Dendritic cell treated with granulocyte-macrophage colony-stimulating factor and Interleukin-4, amounts not matched to agents 40 ng/mL and 50 ng/mL, for 4 days (primary cell): ENCODE measurements around the gene DUSP6.
"Not testable (repeated sequence)": the region's sequence is repeated elsewhere in the genome, so short reads cannot be mapped to it uniquely, and the experiment has no call there.

Experiments used
- H3K27ac Mint-ChIP-seq: one replicate; pipeline ENCODE4 v1.8.0; 2022; ENCODE audit warnings: mild to moderate bottlenecking, mixed read lengths
- H3K27me3 Mint-ChIP-seq: one replicate; pipeline ENCODE4 v1.8.0; 2022; ENCODE audit warnings: mild to moderate bottlenecking, mixed read lengths
- H3K36me3 Mint-ChIP-seq: one replicate; pipeline ENCODE4 v1.8.0; 2022; ENCODE audit warnings: low read depth, mixed read lengths
- H3K4me1 Mint-ChIP-seq: one replicate; pipeline ENCODE4 v1.8.0; 2022; ENCODE audit warnings: low read depth, mixed read lengths
- H3K4me3 Mint-ChIP-seq: one replicate; pipeline ENCODE4 v1.8.0; 2022; ENCODE audit warnings: mild to moderate bottlenecking, moderate library complexity, mixed read lengths
- H3K9me3 Mint-ChIP-seq: one replicate; pipeline ENCODE4 v1.8.0; 2022; ENCODE audit warnings: mixed read lengths
- intact Hi-C: fragments of 100-400 bp; cut with micrococcal nuclease; formaldehyde crosslinking; loops from one replicate; pipeline ENCODE4 v1.15.0; 2022

The DUSP6 gene

GRCh38 chr12:89340861-89341260 lies 11.4 kb downstream of the DUSP6 start:
- intact Hi-C loops, result no loop called here
- no peak overlapping the region for H3K27ac Mint-ChIP-seq

GRCh38 chr12:89339526-89339925 lies 12.8 kb downstream of the DUSP6 start:
- no peaks in the 10 kb centered on the region for H3K9me3 Mint-ChIP-seq
- peaks cover 5% of the 10 kb centered on the region for H3K27me3 Mint-ChIP-seq
- no peak overlapping the region for H3K4me3 Mint-ChIP-seq
- no peaks in the 10 kb centered on the region for H3K36me3 Mint-ChIP-seq
- intact Hi-C loops, result no loop called here
- peaks cover 21% of the 10 kb centered on the region for H3K4me1 Mint-ChIP-seq
- H3K27ac Mint-ChIP-seq, result no peak overlapping the region

More at GRCh38 chr12:89340861-89341260, 11.4 kb downstream of the DUSP6 start:
- H3K36me3 Mint-ChIP-seq, result no peaks in the 10 kb centered on the region
- peaks cover 7% of the 10 kb centered on the region for H3K27me3 Mint-ChIP-seq
- peaks cover 29% of the 10 kb centered on the region for H3K4me1 Mint-ChIP-seq
- H3K9me3 Mint-ChIP-seq, result no peaks in the 10 kb centered on the region
- H3K4me3 Mint-ChIP-seq, result no peak overlapping the region

GRCh38 chr12:89337136-89337535 lies 15.2 kb downstream of the DUSP6 start:
- intact Hi-C loops, H3K9me3 Mint-ChIP-seq: not testable (repeated sequence)

GRCh38 chr12:89335452-89336244 lies 16.7 kb downstream of the DUSP6 start:
- Mint-ChIP-seq H3K4me3 (no peak overlapping the region), H3K36me3 (no peaks in the 10 kb centered on the region), H3K9me3 (peaks cover 4% of the 10 kb centered on the region), H3K4me1 (peaks cover 31% of the 10 kb centered on the region), H3K27me3 (peaks cover 3% of the 10 kb centered on the region), H3K27ac (no peak overlapping the region)
- intact Hi-C loops, result no loop called here

More at GRCh38 chr12:89337136-89337535, 15.2 kb downstream of the DUSP6 start:
- not testable (repeated sequence) for H3K27ac Mint-ChIP-seq, H3K27me3 Mint-ChIP-seq, H3K4me3 Mint-ChIP-seq, H3K36me3 Mint-ChIP-seq
- peaks cover 38% of the 10 kb centered on the region for H3K4me1 Mint-ChIP-seq

GRCh38 chr12:89334548-89335169 lies 17.6 kb downstream of the DUSP6 start:
- Mint-ChIP-seq H3K36me3 (no peaks in the 10 kb centered on the region), H3K27me3 (peaks cover 3% of the 10 kb centered on the region), H3K4me3 (no peak overlapping the region), H3K4me1 (peaks cover 30% of the 10 kb centered on the region), H3K9me3 (peaks cover 6% of the 10 kb centered on the region), H3K27ac (no peak overlapping the region)
- intact Hi-C loops, result loop anchor here (1.0 to 5.0 kb wide), 2 partner anchors 12 to 67 kb away; no protein-coding TSS in a partner anchor

GRCh38 chr12:89333564-89334252 lies 18.6 kb downstream of the DUSP6 start:
- Mint-ChIP-seq H3K4me3 (peak overlapping the region; percentile 30), H3K36me3 (no peaks in the 10 kb centered on the region), H3K27me3 (no peaks in the 10 kb centered on the region), H3K27ac (peak overlapping the region; percentile 72), H3K4me1 (peaks cover 26% of the 10 kb centered on the region), H3K9me3 (peaks cover 6% of the 10 kb centered on the region)
- intact Hi-C loops, result loop anchor here (1.0 to 5.0 kb wide), 2 partner anchors 13 to 66 kb away; no protein-coding TSS in a partner anchor

GRCh38 chr12:89328151-89329030 lies 23.9 kb downstream of the DUSP6 start:
- Mint-ChIP-seq H3K36me3 (no peaks in the 10 kb centered on the region), H3K27ac (no peak overlapping the region), H3K9me3 (peaks cover 6% of the 10 kb centered on the region), H3K27me3 (peaks cover 2% of the 10 kb centered on the region), H3K4me1 (peaks cover 29% of the 10 kb centered on the region), H3K4me3 (no peak overlapping the region)
- intact Hi-C loops, result no loop called here

GRCh38 chr12:89327486-89328094 lies 24.7 kb downstream of the DUSP6 start:
- Mint-ChIP-seq H3K9me3 (peaks cover 6% of the 10 kb centered on the region), H3K4me3 (no peak overlapping the region), H3K4me1 (peaks cover 28% of the 10 kb centered on the region), H3K36me3 (no peaks in the 10 kb centered on the region), H3K27me3 (peaks cover 2% of the 10 kb centered on the region), H3K27ac (no peak overlapping the region)
- intact Hi-C loops, result no loop called here

- Mint-ChIP-seq H3K4me3 (no peak overlapping the region), H3K36me3 (no peaks in the 10 kb centered on the region), H3K27me3 (peaks cover 2% of the 10 kb centered on the region), H3K9me3 (peaks cover 6% of the 10 kb centered on the region), H3K27ac (no peak overlapping the region), H3K4me1 (peaks cover 33% of the 10 kb centered on the region)
- intact Hi-C loops, result no loop called here
Observed at GRCh38 chr12:89326239-89327040, 25.9 kb downstream of the DUSP6 start.

GRCh38 chr12:89325495-89325894 lies 26.8 kb downstream of the DUSP6 start:
- H3K27ac Mint-ChIP-seq, result no peak overlapping the region
- no peak overlapping the region for H3K4me3 Mint-ChIP-seq
- H3K9me3 Mint-ChIP-seq, result peaks cover under 1% of the 10 kb centered on the region
- no peaks in the 10 kb centered on the region for H3K36me3 Mint-ChIP-seq
- intact Hi-C loops, result no loop called here
- H3K27me3 Mint-ChIP-seq, result peaks cover 2% of the 10 kb centered on the region
- H3K4me1 Mint-ChIP-seq, result peaks cover 33% of the 10 kb centered on the region

GRCh38 chr12:89324437-89324836 lies 27.9 kb downstream of the DUSP6 start:
- intact Hi-C loops, result no loop called here
- H3K27ac Mint-ChIP-seq, result peak overlapping the region; percentile 1
- no peaks in the 10 kb centered on the region for H3K9me3 Mint-ChIP-seq
- peaks cover 2% of the 10 kb centered on the region for H3K27me3 Mint-ChIP-seq
- no peak overlapping the region for H3K4me3 Mint-ChIP-seq
- H3K4me1 Mint-ChIP-seq, result peaks cover 33% of the 10 kb centered on the region
- no peaks in the 10 kb centered on the region for H3K36me3 Mint-ChIP-seq

GRCh38 chr12:89323568-89324218 lies 28.6 kb downstream of the DUSP6 start:
- intact Hi-C loops, result no loop called here
- Mint-ChIP-seq H3K27me3 (peaks cover 2% of the 10 kb centered on the region), H3K9me3 (no peaks in the 10 kb centered on the region)

More at GRCh38 chr12:89323568-89324218, 28.6 kb downstream of the DUSP6 start:
- Mint-ChIP-seq H3K27ac (peak overlapping the region; percentile 1), H3K4me1 (peaks cover 33% of the 10 kb centered on the region), H3K4me3 (no peak overlapping the region), H3K36me3 (no peaks in the 10 kb centered on the region)
